ENCODE data around the gene NSMCE3.

Gene NSMCE3

GRCh38 chr15:29285386-29285785, 15.8 kb upstream of the NSMCE3 start:
- Histone ChIP-seq H3K27ac (ENCODE audit: low read length) (no peak overlapping the region), H3K9ac (ENCODE audit: low read length) (no peak overlapping the region), H4K20me1 (ENCODE audit: insufficient read depth, low read length) (no peaks in the 10 kb centered on the region), H3K9me2 (replicated peaks; ENCODE audit: insufficient read depth, low read length) (no peaks in the 10 kb centered on the region), H3K4me3 (ENCODE audit: low read length) (no peak overlapping the region), H3K4me1 (ENCODE audit: low read length) (no peaks in the 10 kb centered on the region), H3F3A (ENCODE audit: insufficient read depth, low read length) (no peaks in the 10 kb centered on the region), H3K9me3 (replicated peaks; ENCODE audit: insufficient read depth, low read length) (no peaks in the 10 kb centered on the region), H3K4me2 (ENCODE audit: low read depth, low read length) (no peak overlapping the region), H3K27me3 (replicated peaks; ENCODE audit: insufficient read depth, low read length) (no peaks in the 10 kb centered on the region), H2AFZ (ENCODE audit: low read length) (no peak overlapping the region), H3K79me2 (ENCODE audit: low read length) (no peaks in the 10 kb centered on the region), H3K36me3 (replicated peaks; ENCODE audit: insufficient read depth, low read length) (no peaks in the 10 kb centered on the region)
- DNase-seq, result no peak
- TF ChIP-seq EZH2 (optimal IDR thresholded peaks at IDR 0.05; ENCODE audit: low read depth, low read length), result no peak
- TF ChIP-seq EZH2phosphoT487 (IDR thresholded peaks at IDR 0.05; ENCODE audit: low read length), result no peak
- no peak for TF ChIP-seq CTCF (IDR thresholded peaks at IDR 0.05; ENCODE audit: low read length)

DNA sequence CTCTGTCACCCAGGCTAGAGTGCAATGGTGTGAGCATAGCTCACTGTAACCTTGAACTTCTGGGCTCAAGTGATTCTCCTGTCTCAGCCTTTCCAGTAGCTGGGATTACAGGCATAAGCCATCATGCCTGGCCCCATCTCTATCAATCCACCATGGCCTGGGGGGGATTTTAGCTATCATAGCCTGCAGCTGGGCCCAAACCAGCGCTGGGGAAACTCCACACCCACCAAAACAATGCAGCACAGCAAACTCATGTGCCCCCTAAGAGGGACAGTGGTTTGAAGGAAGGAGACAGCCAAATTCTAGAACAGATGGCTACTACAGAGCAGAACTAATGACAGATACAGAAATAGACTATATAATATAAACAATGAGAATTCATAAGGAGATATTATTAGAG, 13.8 kb upstream of the NSMCE3 start:
- Histone ChIP-seq H2AFZ (ENCODE audit: low read length) (no peak overlapping the region), H4K20me1 (ENCODE audit: insufficient read depth, low read length) (no peaks in the 10 kb centered on the region), H3K9ac (ENCODE audit: low read length) (no peak overlapping the region), H3K27me3 (replicated peaks; ENCODE audit: insufficient read depth, low read length) (no peaks in the 10 kb centered on the region), H3K4me1 (ENCODE audit: low read length) (no peaks in the 10 kb centered on the region), H3K27ac (ENCODE audit: low read length) (no peak overlapping the region), H3K9me3 (replicated peaks; ENCODE audit: insufficient read depth, low read length) (no peaks in the 10 kb centered on the region), H3K4me2 (ENCODE audit: low read depth, low read length) (no peak overlapping the region), H3K36me3 (replicated peaks; ENCODE audit: insufficient read depth, low read length) (no peaks in the 10 kb centered on the region), H3K4me3 (ENCODE audit: low read length) (no peak overlapping the region), H3K79me2 (ENCODE audit: low read length) (no peaks in the 10 kb centered on the region), H3F3A (ENCODE audit: insufficient read depth, low read length) (no peaks in the 10 kb centered on the region), H3K9me2 (replicated peaks; ENCODE audit: insufficient read depth, low read length) (no peaks in the 10 kb centered on the region)
- no peak for TF ChIP-seq EZH2 (optimal IDR thresholded peaks at IDR 0.05; ENCODE audit: low read depth, low read length)
- TF ChIP-seq CTCF (IDR thresholded peaks at IDR 0.05; ENCODE audit: low read length), result no peak
- no peak for TF ChIP-seq EZH2phosphoT487 (IDR thresholded peaks at IDR 0.05; ENCODE audit: low read length)
- no peak for DNase-seq

GRCh38 chr15:29280514-29280913, 10.9 kb upstream of the NSMCE3 start:
- no peak overlapping the region for H3K4me3 ChIP-seq (ENCODE audit: low read length)
- H3K9me2 ChIP-seq (replicated peaks; ENCODE audit: insufficient read depth, low read length), result no peaks in the 10 kb centered on the region
- H3K4me1 ChIP-seq (ENCODE audit: low read length), result no peaks in the 10 kb centered on the region
- no peaks in the 10 kb centered on the region for H3F3A ChIP-seq (ENCODE audit: insufficient read depth, low read length)
- H2AFZ ChIP-seq (ENCODE audit: low read length), result no peak overlapping the region
- no peaks in the 10 kb centered on the region for H3K36me3 ChIP-seq (replicated peaks; ENCODE audit: insufficient read depth, low read length)
- H3K9ac ChIP-seq (ENCODE audit: low read length), result no peak overlapping the region
- no peak overlapping the region for H3K27ac ChIP-seq (ENCODE audit: low read length)
- H4K20me1 ChIP-seq (ENCODE audit: insufficient read depth, low read length), result no peaks in the 10 kb centered on the region
- no peaks in the 10 kb centered on the region for H3K79me2 ChIP-seq (ENCODE audit: low read length)
- H3K4me2 ChIP-seq (ENCODE audit: low read depth, low read length), result no peak overlapping the region
- no peaks in the 10 kb centered on the region for H3K27me3 ChIP-seq (replicated peaks; ENCODE audit: insufficient read depth, low read length)
- no peaks in the 10 kb centered on the region for H3K9me3 ChIP-seq (replicated peaks; ENCODE audit: insufficient read depth, low read length)
- TF ChIP-seq EZH2 (optimal IDR thresholded peaks at IDR 0.05; ENCODE audit: low read depth, low read length), result no peak
- no peak for TF ChIP-seq CTCF (IDR thresholded peaks at IDR 0.05; ENCODE audit: low read length)
- no peak for TF ChIP-seq EZH2phosphoT487 (IDR thresholded peaks at IDR 0.05; ENCODE audit: low read length)
- DNase-seq, result no peak
